HG03457 (cell line): ENCODE results near the gene RTKN2.

Source experiments
- ATAC-seq: cut with Tn5 transposase; IDR thresholded peaks from one replicate; pipeline ENCODE4 v1.9.1; 2021; ENCODE audit warnings: moderate number of reproducible peaks; ENCODE audit not compliant: unreplicated experiment

Gene RTKN2

DNA sequence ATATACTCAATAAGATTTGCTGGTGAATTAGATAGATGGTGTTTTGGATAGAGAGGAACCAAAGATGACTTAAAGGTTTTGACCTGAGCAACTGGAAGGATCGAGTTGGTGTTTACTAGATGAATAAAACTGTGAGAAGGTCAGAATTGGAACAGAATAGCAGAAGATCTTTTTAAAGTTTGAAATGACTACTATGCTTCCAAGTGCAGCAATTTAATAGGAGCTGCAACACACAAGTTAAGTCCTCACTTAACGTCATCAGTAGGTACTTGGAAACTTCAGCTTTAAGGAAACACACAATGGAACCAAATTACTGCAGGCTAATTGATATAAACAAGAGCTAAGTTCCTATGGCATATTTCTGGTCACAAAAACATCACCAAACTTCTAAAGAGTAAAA, 86.5 kb downstream of the RTKN2 start:
- no peak for ATAC-seq

DNA sequence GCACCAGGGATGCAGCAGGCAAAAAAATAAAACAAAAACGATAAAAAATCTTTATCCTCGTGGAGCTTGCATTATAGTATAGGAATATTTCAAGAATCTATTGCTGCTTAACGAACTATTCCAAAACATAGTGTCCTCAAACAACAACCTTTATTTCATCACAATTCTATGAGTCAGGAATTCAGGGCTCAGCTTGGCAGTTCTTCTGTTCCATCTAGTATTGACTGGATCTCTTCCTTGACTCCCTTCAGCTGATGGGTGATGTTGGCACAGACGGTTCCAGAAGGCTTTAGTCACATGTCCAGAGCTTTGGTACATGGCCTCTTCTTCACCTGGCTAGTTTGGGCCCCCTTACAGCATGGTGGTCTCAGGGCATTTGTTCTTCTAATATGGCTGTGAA, 88.0 kb downstream of the RTKN2 start:
- no peak for ATAC-seq

DNA sequence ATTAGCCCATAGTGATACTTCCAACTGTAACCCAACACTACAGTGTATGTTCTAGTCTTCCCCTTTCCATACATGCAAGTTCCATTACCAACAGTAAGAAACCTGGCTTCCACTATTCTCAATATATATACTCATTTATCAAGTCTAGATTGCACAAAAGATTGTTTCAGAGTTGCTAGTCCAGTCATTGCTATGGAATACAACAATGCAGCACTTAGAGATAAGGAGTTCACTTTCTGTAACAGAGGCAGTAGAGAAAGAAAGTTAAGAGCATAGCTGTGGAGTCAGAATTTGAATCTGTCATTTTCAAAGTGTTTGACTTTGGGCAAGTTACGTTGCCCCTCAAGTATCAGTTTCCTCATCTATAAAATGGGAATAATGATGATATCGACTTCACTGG, 90.1 kb downstream of the RTKN2 start:
- ATAC-seq = no peak

DNA sequence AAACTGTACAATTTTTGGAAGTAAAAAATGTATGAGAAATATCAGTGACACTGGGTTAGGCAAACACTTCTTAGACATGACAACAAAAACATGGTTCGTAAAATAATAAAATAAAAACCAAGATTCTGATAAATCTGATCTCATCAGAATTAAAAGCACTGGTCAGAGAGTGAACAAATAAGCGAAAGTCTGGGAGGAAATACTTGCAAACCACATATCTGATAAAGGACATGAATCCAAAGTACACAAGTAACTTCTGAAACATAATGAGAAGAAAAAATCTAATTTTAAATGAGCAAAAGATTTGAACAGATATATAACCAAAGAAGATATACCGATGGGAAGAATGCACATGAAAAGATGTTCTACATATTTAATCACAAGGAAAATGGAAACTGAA, 91.5 kb downstream of the RTKN2 start:
- ATAC-seq = no peak

DNA sequence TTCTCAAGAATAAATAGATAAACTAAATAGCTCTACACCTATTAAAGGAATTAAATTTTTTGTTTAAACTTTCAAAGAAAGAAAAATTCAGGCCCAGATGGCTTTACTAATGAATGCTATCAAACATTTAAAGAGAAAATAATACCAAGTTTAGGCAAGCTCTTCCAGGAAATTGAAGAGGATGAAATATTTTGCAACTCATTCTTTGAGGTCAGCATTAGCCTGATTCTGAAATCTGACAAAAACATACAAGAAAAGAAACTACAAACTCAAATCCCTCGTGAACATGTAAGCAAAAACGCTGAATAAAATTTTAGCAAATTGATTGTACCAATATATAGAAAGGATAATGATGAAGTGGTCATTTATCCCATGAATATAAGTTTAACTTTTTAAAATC, 93.4 kb downstream of the RTKN2 start:
- ATAC-seq = no peak

DNA sequence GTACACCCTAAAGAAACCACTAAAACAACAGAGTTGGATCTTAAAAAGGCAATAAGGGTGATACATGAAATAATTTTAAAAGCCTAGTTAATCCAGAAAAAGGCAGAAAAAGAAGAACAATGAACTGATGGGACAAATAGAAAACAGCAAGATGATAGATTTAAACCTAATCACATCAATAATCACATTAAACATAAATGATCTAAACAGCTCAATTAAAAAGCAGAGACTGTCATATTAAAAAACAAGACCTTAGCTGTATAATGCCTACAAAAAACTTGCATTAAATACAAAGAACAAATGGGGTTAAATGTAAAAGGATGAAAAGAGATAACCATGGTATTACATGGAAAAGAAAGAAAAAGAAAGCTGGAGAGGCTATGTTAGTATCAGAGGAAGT, 96.2 kb downstream of the RTKN2 start:
- ATAC-seq = no peak

DNA sequence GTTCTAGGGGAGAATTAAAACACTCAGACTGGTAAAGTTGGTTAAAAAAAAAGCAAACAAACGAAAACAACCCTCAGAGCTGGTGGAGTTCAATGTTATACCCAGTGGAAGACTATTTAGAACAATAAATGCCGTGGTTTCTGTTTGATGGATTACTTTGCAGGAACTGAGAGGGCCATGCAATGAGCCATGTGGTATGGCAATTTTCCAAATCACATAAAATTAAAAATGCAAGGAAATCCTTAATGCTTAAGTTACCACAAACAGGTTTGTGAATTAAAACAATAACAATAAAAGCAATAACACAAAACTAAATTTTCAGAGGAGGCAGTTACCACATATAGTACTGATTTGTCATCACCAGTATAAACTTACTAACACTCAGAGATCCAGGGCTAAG, 96.9 kb downstream of the RTKN2 start:
- no peak for ATAC-seq

DNA sequence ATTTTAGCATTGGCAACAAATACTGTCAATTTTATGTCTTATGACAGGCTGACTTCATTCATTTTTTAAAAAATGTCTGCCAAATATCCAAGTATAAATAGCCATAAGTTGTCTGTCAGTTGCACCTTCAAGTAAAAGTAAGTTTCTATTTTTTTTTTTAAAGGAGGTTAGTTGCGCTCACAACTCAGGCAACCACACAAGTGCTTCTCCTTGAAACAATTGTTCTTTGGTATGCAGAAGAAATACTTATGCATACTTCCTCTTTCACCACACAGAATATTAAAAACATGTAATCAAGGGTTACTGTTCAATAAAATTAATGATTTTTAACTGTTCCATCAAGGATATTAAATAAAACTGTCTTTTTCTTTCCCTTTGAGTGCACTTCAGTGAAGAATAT, 97.9 kb downstream of the RTKN2 start:
- ATAC-seq = no peak

DNA sequence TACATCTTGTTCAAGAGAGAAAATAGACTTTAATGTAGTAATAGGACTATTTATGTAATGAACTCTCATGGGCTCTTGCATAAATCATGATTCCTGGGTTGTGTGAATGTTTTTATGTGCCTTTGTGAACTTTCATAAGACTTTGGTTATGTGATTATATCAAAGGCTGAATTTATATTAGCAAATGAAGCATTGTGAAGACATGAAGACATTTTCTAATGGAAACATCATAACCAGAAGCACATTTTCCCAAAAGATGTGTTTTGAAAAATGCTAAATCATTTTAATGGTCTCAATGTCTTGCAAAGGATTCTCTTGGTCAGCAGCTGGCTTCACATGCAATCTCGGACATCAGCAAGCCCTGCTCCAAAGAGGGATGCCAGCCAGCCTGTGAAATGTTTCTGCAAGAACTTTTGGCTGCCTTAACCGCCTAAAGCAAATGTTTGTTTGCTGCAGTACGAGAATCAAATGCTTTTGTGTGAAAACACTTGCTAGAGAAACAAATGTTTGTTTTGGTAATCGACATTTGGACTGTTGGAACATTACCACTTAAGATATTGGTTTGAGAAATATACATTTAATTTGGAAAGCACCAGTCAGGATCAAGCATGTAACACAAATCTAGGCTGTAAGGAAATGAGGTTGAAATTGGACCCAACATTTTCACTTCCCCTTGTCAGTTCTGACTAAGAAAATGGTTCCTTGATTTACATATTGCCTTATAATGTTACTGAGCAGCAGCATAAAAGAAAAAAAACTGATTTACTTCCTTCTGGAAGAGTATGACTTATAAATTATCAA, 102.1 kb downstream of the RTKN2 start:
- ATAC-seq = peak; percentile 92

DNA sequence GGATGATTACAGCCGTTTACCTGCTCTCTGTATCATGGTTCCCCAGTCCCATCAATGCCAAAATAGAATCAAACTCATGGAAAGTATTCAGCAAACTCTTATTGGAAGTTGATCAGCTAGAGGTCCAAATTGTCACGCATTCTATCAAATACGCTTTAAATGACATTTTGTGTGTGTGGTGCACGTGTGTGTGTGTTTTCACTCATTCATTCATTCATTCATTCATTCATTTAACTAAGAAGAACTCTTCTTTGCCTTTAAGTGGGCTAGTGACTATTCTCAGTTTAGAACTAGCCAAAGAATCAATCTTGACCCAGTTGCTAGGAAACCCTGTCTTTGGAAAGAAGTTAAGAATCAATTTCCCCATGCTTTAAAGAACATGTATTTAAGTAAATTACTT, 102.8 kb downstream of the RTKN2 start:
- no peak for ATAC-seq

DNA sequence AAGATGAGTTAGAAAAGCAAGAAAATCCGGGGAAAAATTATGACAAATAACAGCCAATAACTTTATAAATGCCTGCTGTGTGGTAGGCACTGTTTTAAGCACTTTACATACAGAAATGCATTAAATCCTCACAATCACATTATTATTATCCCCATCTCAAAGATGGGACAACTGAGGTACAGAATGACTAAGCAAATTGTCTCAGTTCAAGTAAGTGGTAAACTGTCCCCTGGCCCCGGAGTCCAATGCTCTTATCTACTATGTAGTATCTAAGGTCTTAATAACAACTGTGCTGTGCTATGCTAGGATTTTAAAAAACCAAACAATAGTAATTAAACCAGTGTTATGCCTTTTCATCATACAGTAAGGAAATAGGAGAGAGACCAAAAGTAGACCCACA, 105.6 kb downstream of the RTKN2 start:
- no peak for ATAC-seq

DNA sequence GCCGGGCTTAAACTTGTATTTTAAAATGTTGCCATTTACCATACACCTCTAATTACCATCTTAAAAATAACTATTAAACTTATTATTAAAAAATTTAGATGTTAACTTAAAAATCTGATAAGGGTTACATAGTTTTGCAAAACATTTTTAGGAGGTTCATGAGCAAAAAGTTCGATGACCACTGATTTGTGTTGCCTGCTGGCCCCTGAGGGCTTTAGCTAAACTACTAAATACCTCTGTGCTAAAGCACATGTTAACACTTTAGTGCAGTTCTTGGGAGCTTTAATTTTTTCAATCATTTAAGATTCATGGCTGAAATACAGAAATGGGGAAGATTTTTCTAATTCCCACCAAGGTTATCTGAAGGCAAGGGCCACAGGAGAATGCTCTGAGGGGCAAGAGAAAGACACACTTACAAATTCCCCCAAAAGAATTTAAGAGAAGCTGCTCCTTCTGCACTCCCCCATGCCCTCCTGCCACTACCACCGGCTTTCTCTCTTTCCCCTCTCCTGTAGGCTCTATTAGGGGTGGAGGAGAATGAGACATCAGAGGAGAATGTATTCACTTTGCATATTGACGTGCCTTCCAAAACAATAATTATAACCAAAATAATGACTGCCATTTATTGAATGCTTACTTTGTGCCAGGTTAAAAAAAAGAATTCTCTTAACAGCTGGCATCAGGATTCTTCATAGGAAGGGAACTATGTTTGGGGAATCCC, 106.2 kb downstream of the RTKN2 start:
- ATAC-seq = no peak

DNA sequence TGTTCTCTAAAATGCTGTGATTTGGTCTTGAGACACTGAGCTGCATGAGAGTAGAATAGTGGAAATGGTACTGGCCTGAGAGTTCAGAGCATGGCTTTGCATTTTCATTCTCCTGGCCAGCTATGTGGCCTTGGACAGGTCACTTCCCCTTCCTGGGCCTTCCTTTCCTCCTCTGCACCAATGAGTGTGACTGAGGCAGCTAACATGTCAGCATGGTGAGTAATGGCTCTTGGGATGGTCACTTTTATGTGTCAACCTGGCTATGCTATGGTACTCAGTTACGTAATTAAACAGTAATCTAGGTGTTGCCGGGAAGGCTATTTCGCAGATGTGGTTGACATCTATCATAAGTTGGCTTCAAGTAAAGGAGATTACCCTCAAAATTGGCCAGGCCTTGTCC, 109.3 kb downstream of the RTKN2 start:
- no peak for ATAC-seq

DNA sequence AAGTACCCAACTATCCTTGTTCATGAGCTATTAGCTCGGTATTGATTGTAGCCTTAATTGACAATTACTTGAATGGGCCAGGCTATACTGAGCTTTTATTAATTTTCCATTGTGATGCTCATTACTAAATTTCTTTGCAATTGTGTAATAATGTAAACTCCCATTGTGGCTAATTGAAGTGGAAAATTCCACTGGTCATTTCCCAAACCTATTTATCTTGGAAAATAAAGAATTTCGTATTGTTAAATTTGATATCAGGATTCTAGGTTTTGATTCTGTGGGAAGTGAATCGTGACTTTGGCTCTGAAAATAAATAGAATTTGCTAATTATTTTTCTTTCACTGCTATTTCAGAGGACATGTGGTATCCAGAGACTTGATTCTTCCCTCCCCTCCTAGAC, 111.0 kb downstream of the RTKN2 start:
- ATAC-seq = no peak

DNA sequence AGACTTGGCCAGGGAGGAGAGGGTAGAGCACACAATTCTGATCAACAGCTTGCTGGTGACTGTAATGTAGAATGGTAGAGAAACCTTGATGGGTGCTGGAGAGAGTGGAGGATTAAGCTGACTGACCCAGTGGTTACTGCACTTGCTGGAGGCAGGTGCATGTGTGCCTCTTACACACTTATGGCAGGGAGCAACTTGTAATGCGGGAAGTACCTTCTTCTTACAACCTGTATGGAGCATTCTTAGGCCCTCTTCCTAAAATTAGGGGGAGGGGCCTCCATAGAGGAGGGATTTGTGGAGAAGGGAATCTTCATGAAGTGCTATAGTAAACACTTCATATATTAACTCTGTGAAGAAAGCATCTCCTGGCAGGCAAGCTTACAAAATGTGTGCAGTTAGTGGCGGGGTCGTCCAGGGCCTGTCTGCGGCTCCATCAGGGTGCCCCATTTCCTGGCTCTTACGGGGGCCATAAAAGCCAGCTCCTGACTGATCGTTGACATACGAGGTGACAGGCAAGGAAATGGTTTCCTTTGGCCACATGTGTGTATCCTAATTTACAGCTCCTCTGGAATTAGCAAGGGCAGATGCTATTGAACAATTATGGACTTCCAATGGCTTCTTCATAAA, 113.5 kb downstream of the RTKN2 start:
- ATAC-seq = no peak

DNA sequence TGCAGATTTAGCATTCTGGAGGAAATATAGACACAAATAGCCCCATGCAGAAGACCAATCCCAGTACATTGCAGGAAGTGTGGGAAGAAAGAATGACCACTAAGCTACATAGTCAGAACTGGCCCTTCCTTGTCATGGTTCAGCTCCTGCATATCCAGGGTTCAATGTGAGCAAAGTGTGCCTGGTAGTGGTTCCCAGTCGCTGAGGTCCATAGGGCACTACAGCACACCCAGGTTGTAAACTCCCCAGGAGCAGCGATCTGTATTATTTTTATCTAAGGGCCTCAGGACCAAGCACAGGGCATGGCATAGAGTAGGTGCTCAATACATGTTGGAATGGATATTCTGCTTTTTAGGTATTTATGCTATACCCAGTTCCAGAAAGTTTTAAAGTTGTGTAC, 114.4 kb downstream of the RTKN2 start:
- no peak for ATAC-seq

DNA sequence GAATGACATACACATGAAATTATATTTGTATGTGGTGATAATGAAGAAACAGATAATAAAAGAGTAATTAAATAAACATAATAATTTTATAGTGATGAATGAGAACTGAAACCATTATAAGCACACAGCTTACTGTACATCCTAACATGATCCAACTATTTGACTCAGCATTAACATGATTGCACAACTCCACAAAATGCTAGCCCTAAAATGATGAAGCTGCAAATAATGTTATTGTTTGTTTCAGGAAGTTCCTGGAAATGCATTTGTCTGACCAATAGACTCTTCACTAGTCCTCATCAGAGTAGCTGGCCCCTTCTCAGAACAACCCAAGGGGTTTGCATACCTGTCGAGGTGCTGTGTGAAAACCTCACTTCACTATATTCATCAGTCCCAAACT, 115.5 kb downstream of the RTKN2 start:
- ATAC-seq = no peak

DNA sequence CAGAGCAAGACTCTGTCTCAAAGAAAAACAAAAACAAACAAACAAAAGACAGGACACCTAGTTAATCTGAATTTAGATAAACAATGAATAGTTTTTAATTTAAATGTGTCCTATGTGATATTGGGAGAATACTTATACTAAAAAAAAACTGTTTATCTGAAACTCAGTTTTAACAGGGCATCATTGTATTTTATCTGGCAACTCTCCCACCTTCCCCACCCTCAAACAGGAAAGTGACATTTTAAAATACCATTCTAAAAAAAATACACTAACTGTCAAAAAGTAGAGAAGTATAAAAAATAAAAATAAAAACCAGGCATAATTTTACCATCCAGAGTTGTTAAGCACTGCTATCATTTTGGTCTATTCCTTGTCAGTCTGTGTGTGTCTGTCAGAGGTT, 119.0 kb downstream of the RTKN2 start:
- ATAC-seq = no peak

DNA sequence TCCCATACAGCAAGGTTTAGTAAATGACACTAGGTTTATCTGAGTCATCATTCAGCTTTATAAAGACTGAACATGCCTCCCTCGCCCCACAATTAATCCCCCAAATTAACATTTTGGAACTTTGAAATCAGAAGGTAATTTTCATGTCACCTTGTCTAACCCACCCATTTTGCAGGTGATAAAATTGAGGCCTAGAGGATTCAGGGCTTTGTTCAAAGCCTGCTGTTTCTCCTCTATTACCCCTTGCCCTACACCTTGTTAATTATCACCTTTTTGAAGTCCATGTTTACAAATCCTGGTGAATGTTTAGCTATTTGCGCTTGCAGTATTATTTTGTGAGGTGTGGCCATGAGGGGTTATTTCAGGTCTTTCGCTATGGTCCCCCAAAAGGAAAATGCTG, 120.5 kb downstream of the RTKN2 start:
- no peak for ATAC-seq

DNA sequence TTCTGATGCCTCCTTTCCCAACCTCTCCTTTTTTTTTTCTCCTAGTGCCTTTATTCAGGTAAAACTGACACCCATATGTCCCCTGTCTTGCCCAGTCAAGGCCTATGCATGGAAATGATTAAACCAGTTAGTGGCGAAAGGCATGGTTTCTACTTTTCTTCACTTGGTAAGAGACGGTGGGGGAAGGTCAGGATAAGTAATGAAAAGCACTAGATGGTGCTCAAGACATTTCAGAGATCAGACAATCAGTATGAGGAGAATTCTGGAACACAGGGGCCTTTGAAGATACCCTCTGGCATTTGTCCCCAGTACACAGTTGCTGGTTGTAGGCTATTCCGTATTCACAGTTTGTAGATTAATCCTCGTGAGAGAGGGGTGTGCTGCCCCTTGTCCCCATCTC, 121.2 kb downstream of the RTKN2 start:
- ATAC-seq = no peak

DNA sequence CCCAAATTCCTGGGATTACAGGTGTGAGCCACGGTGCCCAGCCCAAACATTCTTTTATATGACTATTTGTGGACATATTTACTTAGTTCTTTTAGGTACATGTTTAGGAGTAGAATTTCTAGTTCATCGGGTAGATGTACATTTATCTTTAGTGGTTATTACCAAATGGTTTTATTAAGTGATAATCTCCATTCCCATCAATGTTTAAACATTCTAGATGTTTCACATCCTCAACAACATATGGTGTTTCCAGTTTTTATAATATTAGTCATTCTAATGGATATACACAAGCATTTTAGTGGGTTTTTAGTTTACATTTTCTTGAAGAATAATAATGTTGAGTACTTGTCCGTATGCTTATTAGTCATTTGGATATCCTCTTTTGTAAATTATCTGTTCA, 131.7 kb downstream of the RTKN2 start:
- ATAC-seq = no peak

DNA sequence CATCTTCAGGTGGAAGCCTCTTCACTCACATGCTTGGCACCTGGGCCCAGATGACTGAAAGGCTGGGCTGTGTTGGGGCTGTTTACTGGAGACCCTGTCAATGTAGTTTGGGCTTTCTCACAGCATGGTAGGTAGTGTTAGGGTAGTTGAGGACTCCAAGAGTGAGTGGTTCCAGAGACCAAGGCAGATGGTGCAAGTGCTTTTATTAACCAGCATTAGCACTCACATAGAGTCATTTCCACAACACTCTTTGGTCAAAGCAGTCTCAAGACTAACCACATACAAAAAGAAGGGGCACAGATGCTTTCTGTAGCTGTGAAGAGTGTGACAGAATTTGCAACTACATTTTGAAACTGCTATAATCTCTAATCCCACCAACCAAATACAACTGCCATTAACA, 135.0 kb downstream of the RTKN2 start:
- peak; percentile 99 for ATAC-seq
